Brain microvascular endothelial cell (primary cell): Measurements from ENCODE around the gene VCAN.

Experiments used
- DNase-seq: peaks from one replicate; pipeline ENCODE4 v3.0.0-alpha.2; 2020
- H3K27ac ChIP-seq: fragments of 250-450 bp; sonication (Bioruptor Pico); 2 replicates; pipeline ENCODE4 v1.5.1; 2020; ENCODE audit warnings: mild to moderate bottlenecking, moderate library complexity
- H3K27me3 ChIP-seq: fragments of 250-450 bp; sonication (Bioruptor Pico); replicated peaks from 2 replicates; pipeline ENCODE4 v1.5.1; 2020; ENCODE audit warnings: mild to moderate bottlenecking
- H3K36me3 ChIP-seq: fragments of 250-450 bp; sonication (Bioruptor Pico); replicated peaks from 2 replicates; pipeline ENCODE4 v1.5.1; 2020; ENCODE audit warnings: mild to moderate bottlenecking
- H3K4me3 ChIP-seq: 2 replicates; pipeline ENCODE4 v1.5.1; 2011; ENCODE audit warnings: low read depth, mild to moderate bottlenecking, control low read depth, low read length, moderate library complexity
- in situ Hi-C: cut with HindIII; loops from 2 replicates; pipeline ENCODE4 v1.10.0; 2017; ENCODE audit warnings: low sequenced_read_pairs, low pct_ligation_motif_present
- TF ChIP-seq, protein P1 (sequence below): IDR thresholded peaks from 2 replicates; pipeline ENCODE4 v1.5.1; 2011; ENCODE audit warnings: low read depth, mild to moderate bottlenecking, moderate library complexity, low read length, control low read depth, inconsistent platforms; ENCODE audit errors: missing control alignments

VCAN gene

DNA sequence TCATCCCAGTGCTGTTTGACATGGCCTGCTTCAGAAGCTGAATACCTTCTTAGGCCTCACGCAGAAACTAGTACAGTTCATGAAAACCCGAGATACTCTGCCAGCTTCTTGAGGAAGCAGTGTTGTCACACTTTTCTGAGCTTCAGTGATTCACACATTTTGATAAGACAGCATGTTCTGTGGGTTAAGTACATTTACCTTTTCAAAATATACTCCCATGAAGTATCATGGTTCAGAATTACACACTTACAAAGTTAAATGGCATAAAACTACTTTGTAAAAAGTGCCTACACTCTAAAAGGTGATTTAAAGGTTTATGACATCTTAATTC, 56.9 kb downstream of the VCAN start:
- no peak overlapping the region for H3K27ac ChIP-seq
- in situ Hi-C loops = no loop called here
- TF ChIP-seq, protein P1, sequence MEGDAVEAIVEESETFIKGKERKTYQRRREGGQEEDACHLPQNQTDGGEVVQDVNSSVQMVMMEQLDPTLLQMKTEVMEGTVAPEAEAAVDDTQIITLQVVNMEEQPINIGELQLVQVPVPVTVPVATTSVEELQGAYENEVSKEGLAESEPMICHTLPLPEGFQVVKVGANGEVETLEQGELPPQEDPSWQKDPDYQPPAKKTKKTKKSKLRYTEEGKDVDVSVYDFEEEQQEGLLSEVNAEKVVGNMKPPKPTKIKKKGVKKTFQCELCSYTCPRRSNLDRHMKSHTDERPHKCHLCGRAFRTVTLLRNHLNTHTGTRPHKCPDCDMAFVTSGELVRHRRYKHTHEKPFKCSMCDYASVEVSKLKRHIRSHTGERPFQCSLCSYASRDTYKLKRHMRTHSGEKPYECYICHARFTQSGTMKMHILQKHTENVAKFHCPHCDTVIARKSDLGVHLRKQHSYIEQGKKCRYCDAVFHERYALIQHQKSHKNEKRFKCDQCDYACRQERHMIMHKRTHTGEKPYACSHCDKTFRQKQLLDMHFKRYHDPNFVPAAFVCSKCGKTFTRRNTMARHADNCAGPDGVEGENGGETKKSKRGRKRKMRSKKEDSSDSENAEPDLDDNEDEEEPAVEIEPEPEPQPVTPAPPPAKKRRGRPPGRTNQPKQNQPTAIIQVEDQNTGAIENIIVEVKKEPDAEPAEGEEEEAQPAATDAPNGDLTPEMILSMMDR = no peak

DNA sequence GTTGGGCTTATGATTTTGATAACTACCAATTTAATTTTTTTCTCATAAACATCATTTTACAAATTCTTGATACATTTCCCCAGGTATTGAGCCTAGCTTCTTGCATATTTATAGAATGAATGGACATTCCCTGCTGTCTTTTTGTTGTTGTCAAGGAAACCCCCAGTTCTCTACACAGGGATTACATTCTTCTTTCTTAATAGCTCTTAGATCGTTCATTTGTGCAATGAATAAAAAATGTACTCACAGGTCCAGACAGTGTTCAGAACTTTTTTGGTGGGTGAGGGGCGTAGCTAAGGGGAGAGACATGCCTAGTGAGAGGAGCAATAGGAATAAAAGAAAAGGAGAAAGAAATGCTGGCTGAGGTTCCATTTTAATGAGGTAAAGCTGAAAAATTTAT, 58.6 kb downstream of the VCAN start:
- Histone ChIP-seq H3K27me3 (no peaks in the 10 kb centered on the region), H3K27ac (no peak overlapping the region), H3K4me3 (no peak overlapping the region), H3K36me3 (peaks cover 17% of the 10 kb centered on the region)
- TF ChIP-seq, protein P1 = no peak
- in situ Hi-C loops = no loop called here
- no peak for DNase-seq

More for the DNA sequence above, 56.9 kb downstream of the VCAN start:
- Histone ChIP-seq H3K27me3 (no peaks in the 10 kb centered on the region), H3K4me3 (no peak overlapping the region), H3K36me3 (peaks cover 28% of the 10 kb centered on the region)
- DNase-seq = no peak

DNA sequence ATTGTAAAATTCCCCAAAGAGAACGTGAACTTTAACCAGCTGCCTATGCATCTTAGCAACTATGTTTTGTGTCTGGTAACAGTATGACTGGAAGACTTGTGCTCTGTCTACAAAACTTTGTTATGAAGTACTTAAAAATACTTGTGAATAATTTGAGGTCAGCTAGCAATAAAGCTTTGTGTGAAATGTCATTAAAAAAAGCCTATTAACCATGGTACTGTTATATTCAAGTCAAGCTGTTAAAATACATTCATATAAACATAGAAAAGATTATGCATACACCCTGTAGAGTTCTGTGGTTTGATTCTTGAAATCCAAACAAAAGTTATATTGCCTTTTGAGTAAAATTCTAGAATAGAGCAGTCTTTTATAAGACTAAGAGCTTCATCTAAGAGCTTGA, 60.1 kb downstream of the VCAN start:
- Histone ChIP-seq H3K27me3 (no peaks in the 10 kb centered on the region), H3K27ac (no peak overlapping the region), H3K36me3 (peaks cover 13% of the 10 kb centered on the region), H3K4me3 (no peak overlapping the region)
- in situ Hi-C loops = no loop called here
- TF ChIP-seq, protein P1 = no peak
- no peak for DNase-seq

DNA sequence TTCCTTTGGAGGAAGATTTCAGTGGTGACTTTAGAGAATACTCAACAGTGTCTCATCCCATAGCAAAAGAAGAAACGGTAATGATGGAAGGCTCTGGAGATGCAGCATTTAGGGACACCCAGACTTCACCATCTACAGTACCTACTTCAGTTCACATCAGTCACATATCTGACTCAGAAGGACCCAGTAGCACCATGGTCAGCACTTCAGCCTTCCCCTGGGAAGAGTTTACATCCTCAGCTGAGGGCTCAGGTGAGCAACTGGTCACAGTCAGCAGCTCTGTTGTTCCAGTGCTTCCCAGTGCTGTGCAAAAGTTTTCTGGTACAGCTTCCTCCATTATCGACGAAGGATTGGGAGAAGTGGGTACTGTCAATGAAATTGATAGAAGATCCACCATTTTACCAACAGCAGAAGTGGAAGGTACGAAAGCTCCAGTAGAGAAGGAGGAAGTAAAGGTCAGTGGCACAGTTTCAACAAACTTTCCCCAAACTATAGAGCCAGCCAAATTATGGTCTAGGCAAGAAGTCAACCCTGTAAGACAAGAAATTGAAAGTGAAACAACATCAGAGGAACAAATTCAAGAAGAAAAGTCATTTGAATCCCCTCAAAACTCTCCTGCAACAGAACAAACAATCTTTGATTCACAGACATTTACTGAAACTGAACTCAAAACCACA, 67.4 kb downstream of the VCAN start:
- Histone ChIP-seq H3K36me3 (peaks cover 66% of the 10 kb centered on the region), H3K27me3 (no peaks in the 10 kb centered on the region), H3K27ac (no peak overlapping the region), H3K4me3 (no peak overlapping the region)
- TF ChIP-seq, protein P1 = no peak
- no peak for DNase-seq
- in situ Hi-C loops = no loop called here

DNA sequence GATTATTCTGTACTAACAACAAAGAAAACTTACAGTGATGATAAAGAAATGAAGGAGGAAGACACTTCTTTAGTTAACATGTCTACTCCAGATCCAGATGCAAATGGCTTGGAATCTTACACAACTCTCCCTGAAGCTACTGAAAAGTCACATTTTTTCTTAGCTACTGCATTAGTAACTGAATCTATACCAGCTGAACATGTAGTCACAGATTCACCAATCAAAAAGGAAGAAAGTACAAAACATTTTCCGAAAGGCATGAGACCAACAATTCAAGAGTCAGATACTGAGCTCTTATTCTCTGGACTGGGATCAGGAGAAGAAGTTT, 67.9 kb downstream of the VCAN start:
- TF ChIP-seq, protein P1 = no peak
- H3K27ac ChIP-seq = no peak overlapping the region
- no peak overlapping the region for H3K4me3 ChIP-seq
- H3K36me3 ChIP-seq = peaks cover 66% of the 10 kb centered on the region
- in situ Hi-C loops = no loop called here
- no peaks in the 10 kb centered on the region for H3K27me3 ChIP-seq
- DNase-seq = no peak

DNA sequence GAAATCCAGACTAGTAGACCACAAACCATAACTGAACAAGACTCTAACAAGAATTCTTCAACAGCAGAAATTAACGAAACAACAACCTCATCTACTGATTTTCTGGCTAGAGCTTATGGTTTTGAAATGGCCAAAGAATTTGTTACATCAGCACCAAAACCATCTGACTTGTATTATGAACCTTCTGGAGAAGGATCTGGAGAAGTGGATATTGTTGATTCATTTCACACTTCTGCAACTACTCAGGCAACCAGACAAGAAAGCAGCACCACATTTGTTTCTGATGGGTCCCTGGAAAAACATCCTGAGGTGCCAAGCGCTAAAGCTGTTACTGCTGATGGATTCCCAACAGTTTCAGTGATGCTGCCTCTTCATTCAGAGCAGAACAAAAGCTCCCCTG, 68.6 kb downstream of the VCAN start:
- H3K4me3 ChIP-seq = no peak overlapping the region
- TF ChIP-seq, protein P1 = no peak
- peaks cover 70% of the 10 kb centered on the region for H3K36me3 ChIP-seq
- no peak for DNase-seq
- in situ Hi-C loops = no loop called here
- no peaks in the 10 kb centered on the region for H3K27me3 ChIP-seq
- no peak overlapping the region for H3K27ac ChIP-seq
